NCI-H345 (cell line): Measurements from ENCODE around the gene SUSD6.

ENCODE experiments used
- DNase-seq: peaks from one replicate; lab custom pipeline; 2025; lab: John Stamatoyannopoulos, UW

The SUSD6 gene

DNA sequence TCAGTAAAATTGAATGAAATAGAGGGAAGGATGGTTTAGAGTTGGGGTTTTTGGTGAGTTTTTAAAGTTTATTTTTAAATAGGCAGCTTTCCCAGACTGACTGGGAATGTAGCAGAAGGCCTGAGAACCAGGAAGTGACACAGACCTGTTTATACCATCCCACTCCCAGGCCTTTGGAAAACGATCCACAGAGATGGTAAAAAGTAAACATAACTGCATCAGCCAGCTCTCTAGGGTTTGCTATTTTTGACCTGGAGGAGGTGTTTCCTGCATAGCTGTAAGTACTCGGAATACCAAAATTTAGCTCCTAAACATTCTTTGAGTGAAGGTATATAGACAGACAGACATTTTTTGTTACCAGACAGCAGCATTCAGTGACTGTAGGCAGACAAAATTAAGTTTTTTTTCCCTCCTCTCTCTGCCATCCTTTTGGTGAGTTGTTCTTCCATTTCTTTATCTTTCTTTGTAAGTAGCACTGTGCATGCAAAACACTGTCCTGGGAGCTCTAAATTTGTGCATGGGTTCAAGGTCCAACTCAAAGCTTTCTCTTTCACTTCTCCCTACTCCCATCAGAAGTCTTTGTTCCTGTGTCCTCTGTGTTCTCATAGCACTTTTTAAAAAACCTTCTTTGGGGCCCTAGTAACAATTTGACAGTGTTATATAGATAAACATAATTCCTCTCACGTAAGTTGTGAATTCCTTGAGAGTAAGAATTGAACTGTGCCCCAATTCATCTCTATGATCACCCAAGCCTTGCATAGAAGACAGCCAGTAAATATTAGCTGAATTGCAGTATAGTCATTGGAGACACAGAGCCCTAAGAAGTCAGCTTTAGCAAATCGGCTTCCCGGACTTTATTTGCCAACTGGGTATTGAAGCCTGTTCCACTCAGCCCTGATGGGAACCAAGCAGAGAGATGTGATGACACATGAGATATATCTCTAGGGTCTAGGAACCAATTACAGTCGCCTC is 37.4 kb downstream of the SUSD6 start:
- peak; percentile 62 for DNase-seq

DNA sequence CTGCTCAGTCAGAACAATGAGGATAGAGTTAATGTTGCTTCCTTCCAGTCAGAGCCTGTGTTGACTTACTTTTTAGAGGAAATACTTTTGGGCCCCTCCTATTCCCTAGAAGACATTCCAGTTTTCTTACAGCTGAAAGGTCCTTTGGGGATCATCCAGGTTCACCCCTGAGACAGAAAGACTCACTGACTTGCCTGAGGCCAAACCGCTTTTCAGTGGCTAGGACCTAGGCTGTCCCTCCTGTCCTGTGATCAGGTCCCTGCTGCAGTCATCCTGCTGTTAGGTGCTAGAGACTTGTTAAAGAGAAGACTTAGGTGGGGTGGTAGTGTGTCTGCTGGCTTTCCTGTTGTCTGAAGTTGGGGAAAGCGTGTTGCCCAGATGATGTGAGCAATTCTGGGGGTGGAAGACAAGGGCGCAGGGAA is 39.6 kb downstream of the SUSD6 start:
- DNase-seq: no peak

DNA sequence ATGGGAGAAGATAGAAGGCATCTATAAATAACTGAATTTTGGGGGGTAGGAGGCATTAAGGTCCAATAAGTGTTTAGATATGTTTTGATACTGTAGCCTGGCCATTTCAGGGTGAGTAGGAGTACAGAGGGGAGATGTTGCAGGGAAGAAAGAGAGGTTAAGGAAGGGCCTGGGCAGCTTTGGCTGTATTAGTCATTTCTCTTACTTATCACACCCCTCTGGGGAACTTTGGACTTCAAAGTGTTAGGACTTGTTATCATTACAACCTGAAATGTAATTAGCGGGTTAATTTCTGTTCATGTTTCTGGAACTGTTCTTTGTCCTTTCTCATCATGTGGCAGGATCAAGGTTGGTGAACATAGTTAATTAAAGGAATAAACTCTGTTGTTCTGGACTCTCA is 40.3 kb downstream of the SUSD6 start:
- no peak for DNase-seq

DNA sequence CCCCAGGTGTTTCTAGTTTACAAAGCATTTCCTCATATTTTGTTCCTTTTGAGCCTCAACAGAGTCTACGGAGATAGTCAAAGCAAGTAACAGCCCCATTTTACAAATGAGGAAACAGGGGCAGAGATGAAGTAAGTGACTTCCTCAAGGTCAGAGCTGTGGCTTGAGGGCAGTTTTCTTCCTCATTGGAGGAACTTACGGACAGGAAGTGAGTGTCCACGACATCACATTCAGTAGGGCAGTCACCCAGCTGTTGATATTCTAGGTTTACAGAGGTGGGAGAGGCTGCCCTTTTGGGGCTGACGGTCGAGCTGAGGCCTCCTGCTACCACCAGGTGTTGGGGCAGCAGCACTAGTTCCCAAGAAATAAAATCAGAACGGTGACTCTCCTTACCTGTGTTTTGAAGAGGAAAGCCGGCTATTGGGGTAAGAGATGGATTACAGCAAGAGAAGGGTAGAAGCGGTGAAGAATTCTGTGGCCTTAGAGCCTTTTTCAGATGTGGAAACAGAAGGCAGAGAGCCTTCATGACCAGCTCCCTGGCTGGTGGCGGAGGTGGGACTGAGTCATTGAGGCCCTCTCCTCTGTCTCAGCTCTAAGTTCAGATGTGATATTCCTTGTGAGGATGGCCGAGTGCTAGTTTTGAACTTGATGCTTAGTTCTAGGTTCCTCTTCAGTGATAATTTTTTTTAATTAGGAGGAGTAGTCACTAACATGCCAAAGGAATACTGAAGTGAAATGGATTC is 41.7 kb downstream of the SUSD6 start:
- DNase-seq: no peak

DNA sequence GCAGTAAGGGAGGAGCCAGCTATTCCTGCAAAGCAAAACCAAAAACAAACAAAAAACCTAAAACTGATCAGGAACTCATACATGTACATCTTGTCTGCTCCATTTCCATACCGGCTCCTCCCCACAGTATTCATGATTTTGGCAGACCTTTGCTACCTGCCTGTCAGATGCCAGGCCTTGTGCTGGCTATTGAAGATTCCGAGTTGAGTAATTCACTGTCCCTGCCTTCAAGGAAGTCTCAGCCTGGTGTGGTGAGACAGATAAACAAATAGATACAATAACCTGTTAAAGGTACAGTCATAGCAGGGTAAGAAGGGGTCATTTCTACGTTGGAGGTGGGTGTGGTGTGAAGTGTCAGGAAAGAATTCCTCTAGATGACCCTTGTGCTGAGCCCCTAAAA is 42.7 kb downstream of the SUSD6 start:
- no peak for DNase-seq

DNA sequence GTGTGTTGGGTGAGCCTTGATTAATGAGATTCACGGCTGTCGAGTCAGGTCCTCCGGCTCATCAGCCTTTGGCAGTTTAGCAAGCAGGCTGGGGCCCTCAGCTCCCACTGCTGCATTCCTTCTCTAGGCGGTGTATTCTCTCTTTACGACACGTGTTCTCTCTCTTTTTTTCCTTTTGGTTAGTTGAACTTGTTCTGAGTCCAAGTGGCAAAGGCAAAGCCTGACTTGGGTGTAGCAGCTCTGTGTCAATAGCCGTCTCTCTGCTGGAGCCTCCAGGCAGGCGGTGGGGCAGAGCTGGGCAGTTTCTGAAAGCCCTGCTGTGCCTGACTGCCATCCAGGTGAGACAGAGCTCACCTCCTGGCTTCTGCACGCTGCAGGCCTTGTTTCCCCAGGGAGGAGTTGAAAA is 46.6 kb downstream of the SUSD6 start:
- DNase-seq: peak; percentile 86

DNA sequence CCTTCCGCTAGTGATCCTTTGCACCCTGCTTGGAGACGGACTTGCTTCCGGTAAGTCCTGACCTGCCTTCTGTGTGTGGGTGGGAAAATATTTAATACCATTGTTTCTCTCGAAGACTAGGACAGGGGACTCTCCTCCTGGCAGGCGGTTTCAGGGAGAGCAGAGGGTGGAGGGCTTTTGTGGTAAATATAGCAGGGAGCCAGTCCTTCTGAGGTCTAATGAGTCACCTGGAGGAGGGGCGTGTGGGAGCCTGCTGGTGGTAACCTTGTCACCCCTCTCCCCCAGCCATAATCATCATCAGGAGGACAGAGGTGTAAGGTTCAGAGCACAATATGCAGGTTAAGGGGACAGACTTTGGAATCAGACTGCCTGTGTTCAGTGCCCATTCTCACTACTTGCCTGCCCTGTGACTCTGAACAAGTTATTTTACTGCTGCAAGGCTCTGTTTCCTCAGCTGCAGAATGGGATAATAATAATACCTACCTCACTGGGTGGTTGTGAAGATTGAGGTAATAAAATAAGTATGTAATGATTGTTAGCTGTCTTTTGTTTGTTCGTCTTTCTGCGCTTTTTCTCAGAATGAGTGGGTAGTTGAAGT is 47.4 kb downstream of the SUSD6 start:
- DNase-seq: no peak

DNA sequence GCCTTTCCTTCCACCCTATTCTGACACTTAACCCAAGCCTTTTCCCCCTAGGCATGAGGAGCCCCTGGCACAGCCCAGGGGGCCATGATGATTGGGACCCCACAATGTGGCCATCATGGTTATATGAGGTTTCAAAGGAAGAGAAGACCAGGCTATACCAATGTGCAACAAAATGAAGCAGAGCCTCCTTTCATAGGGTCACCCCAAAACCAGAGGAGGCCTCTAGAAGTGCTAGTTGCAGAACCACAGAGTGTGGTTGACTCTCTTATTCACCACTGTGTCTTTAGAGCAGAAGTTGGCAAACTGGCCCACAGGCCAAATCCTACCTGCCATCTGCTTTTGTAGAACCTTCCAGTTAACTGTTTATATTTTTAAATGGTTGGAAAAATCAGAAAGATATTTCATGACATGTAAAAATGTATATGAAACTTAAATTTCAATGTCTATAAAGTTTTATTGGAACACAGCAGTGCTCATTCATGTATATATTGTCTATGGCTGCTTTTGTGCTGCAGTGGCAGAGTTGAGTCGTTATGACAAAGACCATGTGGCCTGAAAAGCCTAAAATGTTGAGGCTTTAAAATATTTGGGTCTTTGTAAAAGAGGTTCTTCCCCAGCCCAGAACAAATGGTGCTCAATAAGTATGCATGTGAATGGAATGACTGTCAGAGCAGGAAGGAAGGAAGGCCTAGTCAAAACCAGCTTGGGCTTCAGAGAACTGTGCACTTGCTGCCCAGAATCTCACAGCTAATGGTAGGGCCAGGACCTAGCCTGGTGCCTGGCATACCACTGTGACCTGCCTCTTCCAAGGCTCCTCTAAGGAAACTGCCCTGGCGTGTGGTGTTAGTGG is 49.2 kb downstream of the SUSD6 start:
- DNase-seq: no peak

DNA sequence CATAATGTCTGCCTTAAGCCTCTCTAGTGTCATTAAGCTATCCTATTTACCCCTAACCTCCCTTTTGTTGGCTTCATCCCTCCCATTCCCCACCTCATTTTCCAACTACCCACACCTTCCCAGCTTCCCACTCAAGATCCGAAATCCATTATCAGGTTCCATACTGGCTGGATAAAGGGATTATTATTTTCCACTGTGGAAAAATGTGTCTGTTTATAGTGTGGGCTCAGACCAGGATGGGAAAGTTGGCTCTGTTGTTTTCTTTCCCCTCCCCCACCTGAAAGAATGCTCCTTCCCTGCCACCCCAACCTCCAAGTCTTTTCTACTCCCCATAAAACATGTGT is 49.8 kb downstream of the SUSD6 start:
- DNase-seq: no peak

DNA sequence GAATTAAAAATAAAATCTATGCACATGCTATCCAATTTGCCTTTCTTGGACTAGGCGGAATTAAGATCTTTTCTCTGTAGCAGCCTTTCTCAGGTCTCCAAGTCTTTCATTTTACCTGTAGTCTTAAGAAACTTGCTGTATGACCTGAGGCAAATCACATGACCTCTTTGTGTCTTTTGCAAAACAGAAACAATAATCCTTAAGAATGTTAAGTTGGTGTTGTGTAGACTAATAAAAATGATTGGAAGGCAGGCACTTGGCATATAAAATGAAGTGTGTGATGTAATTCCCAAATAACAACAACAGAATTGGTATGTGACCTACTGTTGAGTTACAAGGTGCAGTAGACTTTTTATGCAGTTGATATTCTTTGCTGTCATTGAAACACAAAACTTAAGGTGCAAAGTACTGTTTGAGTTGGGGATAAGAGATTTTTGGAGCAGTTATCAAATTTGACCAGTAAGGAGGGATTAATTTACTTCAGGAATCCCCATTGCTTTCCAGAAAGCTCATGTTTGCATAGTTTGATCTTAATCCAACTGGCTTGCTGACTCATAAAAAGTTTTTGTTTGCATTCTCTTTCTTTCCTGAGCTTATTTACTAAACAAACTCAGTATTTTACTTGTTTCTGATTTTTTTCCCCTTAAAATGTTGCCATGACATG is 51.4 kb downstream of the SUSD6 start:
- DNase-seq: no peak

DNA sequence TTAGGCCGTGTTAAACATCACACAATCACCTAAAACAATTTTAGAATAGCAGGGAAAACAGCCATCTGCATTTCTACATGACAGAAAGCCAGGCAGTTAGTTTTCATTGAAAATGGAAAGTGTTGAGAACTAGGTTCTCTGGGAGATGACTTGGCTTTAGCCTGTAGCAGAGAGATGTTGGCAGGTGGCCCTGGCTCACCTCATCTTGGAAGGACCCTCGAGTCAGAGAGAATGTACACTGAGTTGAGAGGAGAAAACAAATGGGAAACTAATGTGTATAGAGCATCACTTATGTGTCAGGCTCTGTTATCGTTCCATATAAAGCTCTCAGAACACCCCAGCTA is 51.9 kb downstream of the SUSD6 start:
- no peak for DNase-seq

DNA sequence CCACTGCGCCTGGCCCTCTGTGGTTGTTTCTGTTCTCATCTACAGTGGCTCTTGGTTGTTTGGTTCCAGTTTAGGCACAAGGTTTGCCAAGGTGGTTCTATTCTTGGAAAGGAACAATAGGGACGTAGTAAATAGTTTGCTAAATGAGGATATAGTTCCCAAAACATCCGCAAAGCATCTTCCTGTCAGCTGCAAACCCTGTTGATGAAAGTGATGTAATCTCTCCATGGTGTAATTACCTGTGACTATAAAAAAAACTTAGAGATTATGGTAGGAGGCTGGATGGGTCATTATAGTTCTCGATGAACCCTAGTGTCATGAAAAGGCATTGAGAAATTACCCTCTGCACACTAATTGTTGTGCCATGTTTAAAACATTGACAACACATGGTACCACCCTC is 52.9 kb downstream of the SUSD6 start:
- DNase-seq: no peak

DNA sequence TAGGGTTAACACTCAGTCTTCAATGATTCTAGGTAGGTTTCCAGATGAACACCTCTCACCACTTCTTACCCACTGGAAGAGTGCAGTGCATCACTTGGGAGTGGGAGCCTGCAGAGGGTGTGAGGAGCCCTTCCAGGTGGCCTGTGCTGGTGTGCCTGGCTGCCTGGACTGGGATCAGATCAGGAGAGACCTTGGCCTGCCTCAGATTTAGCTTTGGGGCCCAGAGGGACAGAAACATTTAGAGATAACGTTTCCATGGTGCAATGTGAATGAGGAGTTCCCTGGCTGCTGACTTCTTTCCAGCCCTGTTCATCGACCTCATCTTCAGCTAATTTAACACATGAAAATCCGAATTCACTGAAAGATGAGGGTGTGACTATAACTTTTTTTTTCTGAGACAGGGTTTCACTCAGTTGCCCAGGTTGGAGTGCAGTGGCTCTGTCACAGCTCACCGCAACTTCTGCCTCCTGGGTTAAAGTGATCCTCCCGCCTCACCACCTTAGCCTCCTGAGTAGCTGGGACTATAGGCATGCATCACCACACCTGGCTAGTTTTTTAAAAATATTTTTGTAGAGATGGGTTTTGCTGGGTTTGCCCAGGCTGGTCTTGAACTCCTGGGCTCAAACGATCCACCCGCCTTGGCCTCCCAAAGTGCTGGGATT is 53.6 kb downstream of the SUSD6 start:
- no peak for DNase-seq

DNA sequence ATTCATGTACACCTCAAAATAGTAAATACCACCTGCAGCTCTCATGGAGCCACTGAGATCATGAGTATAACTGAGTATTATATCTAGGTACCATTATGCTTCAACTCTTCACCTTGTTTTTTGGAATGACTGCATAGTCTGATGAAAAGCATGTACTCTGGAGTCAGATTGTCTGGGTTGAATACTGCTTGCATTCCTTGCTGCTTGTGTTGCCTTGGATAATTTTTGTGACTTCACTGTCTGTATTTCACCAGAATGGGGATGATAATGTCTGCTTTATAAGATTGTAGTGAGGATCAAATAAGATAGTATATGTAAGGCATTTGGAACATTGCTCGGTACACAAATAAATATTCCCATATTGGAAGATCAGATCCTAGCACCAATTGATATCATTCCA is 54.2 kb downstream of the SUSD6 start:
- no peak for DNase-seq

DNA sequence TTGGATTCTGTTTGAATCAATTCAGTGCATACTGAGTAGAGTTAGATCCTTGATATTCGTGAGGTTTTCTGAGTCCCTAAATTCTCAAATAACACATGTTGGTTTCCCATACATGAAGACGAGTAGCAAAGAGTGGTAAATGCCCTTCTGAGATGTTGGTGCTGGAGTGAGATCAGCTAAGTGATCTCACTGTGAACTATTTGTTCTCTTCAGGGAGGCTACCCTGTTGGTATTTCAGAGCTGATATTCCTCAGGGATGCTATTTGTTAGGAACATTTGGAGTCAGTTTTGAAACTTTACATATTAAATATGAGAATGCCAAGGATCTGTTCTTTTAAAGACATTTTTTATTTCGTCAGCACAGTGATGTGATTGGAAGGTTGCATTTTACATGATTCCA is 54.7 kb downstream of the SUSD6 start:
- DNase-seq: no peak

DNA sequence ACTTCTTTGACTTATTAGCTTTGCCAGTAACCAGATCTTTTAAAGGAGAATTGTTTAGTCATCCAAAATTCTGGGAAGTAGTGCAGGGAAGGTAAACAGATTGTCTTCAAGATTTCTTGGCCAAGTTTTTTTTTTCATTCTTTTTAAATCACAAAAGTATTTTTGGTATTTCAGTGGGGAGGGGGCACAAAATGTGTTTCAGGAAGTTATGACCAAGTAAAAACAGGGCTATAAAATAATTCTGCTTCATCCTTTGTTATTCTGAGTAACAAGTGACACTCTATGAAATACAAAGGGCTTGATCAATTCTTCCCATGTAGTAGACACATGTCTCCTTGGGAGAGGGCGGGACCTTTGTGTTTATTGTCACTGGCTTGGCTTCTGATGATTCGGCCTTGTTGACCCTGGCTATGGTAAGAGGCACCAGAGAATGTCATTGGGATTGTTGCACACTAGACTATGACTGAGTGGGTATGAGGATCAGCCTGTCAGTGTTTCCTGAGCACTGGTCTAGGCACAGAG is 55.4 kb downstream of the SUSD6 start:
- DNase-seq: no peak

DNA sequence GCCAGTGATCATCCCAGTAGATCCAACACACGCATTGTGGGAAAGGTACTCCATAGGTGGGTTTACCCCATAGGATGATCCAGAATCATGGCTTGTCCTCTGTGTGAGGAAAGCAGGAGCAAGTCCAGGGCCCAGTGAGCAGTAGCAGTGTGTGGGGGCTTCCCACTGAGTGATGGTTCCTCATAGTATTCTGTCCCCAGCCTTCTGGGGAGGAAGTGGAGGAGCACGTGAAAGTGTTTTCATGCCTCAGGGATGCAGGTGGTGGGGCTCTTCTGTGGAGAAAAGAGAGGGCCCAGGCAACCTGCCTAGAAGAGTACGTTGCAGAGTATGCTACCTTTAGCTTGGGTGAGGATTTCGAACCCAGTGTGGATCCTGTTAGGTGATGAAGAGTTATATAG is 56.5 kb downstream of the SUSD6 start:
- DNase-seq: no peak

DNA sequence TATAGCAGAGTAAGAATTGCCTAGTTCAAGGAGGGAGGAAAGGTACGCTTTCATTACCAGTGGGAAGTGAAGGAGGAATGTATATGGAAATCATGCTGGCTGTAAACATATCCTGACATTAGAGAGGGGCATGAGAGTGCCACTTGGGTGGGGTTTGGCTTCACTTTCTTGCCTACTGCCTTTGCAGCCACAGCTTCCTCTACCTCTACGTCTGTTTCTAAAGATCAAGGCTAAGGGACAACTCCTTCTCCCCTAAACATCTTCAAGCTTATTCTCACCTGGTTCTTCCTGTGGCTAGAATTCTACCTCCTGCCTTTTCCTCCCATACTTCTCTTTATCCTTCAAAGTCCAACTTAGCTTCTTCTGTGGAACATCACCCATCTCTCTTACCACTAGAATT is 58.0 kb downstream of the SUSD6 start:
- DNase-seq: no peak

DNA sequence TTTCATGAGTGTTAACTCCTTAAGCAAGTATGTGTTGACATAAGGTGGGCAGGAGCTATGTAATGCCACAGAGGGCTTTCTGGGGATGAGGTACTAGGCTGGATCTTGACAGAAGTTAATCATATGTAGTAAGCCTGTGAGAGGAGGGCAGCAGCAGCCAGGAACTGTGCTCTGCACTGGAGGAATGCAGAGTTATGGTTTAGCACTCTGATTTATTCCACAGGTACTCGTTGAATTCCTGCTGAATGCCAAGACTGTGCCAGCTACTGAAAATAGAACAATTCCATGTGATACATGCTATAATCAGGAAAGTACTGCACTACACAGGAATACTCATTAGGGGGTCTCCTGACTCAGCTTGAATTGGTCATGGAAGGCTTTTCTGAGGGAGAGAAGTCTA is 58.7 kb downstream of the SUSD6 start:
- DNase-seq: no peak

DNA sequence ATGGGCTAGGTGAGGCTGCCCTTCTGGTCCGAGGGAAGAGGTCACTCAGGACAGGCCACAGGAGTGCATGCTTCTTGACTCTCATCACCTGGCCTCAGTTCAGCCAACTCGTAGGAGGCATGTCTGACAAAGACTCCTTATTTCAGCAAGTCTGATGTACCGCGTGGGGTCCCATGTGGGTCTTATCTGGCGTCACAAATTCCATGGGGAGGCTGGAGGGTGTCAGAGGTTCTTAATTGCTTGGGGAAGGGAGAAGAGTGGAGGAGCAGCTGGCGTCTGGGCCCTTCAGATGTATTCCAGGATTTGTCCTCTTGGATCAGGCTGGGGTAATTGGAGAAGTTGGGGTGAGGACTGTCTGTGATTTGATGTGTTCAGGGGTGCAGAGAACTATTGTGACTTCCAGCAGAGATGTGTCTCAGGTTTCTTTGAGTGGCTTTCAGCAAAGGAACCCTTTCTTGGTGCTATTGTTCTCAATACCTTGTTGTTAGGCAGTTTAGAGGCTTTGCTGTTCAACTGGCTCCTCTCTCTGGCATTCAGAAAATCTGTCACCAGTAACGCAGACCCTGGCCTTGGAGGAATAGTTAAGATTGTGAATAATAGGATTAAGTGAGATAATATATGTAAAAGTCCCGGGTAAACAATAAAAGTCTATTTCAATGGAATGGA is 60.1 kb downstream of the SUSD6 start:
- DNase-seq: no peak
